ENCODE data around the gene EVA1C.

EVA1C gene

GRCh38 chr21:32468681-32469111 is 56.2 kb downstream of the EVA1C start:
- no peak overlapping the region for H3K4me3 ChIP-seq (ENCODE audit: low read depth, low read length)
- no peak for TF ChIP-seq CTCF (IDR thresholded peaks at IDR 0.05; ENCODE audit: insufficient read depth, low read depth, low read length, missing control alignments)
- DNase-seq (ENCODE audit: low read depth) = no peak

- DNase-seq (ENCODE audit: low read depth) = no peak
- TF ChIP-seq CTCF (IDR thresholded peaks at IDR 0.05; ENCODE audit: insufficient read depth, low read depth, low read length, missing control alignments) = no peak
- no peak overlapping the region for H3K4me3 ChIP-seq (ENCODE audit: low read depth, low read length)
Observed at GRCh38 chr21:32469628-32470027, 57.1 kb downstream of the EVA1C start.

DNA sequence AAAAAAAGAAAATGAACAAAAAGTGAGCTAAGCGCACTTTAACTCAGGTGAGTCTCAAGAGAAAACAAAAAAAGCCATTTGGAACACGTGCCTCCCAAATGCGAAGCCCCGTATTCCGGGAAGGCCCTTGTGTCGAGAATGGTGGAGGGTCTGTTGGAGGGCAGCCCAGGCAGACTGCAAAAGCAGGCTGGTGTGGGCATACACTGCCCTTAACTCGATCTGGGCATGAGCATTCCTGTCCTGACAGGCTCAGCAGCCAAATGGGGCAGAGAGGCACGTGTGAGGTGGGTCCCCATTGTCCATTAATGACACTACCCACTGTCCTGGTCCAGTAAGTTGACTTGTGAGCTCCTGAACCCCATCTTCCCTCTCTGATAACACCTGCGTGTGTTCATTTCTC is 57.7 kb downstream of the EVA1C start:
- DNase-seq (ENCODE audit: low read depth) = no peak
- H3K4me3 ChIP-seq (ENCODE audit: low read depth, low read length) = no peak overlapping the region
- TF ChIP-seq CTCF (IDR thresholded peaks at IDR 0.05; ENCODE audit: insufficient read depth, low read depth, low read length, missing control alignments) = no peak

DNA sequence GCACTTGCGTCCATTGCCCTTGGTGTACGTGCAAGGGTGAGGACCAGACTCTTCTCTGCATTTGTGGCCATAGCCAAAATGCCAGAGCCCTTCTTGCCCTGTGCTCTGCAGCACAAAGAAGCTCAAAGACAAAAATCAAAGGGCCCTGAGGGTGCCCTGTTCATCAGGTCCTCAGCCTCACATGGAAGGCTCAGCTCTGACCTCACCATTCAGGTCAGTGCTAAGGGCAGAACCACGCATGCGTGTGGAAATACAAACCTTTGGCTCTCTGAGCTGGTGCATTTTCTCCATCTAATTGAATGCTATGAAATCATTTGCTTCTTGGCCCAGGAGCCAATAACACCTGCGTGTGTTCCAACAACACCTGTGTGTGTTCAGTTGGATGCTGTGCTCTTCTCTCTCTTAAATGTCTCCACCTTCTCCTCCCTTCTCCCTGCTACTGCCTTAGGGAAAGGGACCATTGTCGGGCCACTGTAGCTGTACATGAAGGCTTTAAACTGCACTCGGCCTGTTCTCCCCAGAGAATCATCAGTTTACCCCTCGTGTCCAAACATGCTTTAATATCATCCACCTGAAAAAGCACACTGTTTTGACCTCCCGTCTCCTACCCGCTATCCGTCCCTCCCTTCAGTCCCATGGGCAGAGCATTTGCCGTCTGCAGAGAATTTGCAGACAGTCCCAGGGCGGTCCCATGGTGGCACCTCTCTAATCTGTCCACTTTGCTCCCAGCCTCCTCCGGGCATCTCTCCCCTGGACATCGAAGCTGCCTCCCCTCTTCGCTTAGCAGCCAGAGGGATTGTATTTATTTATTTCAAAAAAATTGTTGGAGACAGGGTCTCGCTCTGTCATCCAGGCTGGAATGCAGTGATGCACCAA is 60.6 kb downstream of the EVA1C start:
- no peak for TF ChIP-seq CTCF (IDR thresholded peaks at IDR 0.05; ENCODE audit: insufficient read depth, low read depth, low read length, missing control alignments)
- H3K4me3 ChIP-seq (ENCODE audit: low read depth, low read length) = no peak overlapping the region
- DNase-seq (ENCODE audit: low read depth) = no peak

- no peak for DNase-seq (ENCODE audit: low read depth)
- TF ChIP-seq CTCF (IDR thresholded peaks at IDR 0.05; ENCODE audit: insufficient read depth, low read depth, low read length, missing control alignments) = no peak
- no peak overlapping the region for H3K4me3 ChIP-seq (ENCODE audit: low read depth, low read length)
Observed at GRCh38 chr21:32474179-32475059, 61.9 kb downstream of the EVA1C start.

DNA sequence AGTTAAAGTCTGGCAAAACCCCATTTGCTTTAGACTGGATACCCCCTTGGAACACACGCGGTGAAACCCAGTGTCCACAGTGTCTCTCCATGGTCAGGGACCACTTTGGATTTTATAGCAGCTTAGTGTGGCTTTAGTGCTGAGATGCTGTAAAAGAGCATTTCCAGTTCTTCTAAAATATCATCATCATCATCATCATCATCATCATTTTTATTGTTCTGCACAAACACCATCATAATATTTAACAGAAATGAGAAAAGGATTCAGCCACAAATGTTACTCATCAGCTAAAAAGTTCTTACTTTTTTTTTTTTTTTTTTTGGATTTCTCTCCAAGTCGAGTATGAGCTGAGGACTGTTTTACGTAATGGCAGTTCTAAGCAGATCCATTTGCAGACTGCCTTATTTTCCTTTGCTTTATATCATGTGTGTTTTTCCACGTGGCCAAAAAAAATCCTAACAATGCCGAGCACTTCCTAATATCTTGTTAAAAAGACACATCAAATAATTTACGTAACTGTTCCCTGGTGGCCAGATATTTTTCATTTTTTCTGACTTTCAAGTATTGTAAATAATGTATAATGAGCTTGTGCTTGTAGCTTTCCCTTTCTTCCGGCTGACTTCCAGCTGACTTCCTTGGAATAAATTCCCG is 62.8 kb downstream of the EVA1C start:
- no peak for DNase-seq (ENCODE audit: low read depth)
- no peak overlapping the region for H3K4me3 ChIP-seq (ENCODE audit: low read depth, low read length)
- no peak for TF ChIP-seq CTCF (IDR thresholded peaks at IDR 0.05; ENCODE audit: insufficient read depth, low read depth, low read length, missing control alignments)

Measured in GM12865 (cell line).